HuH-7.5 (cell line): ENCODE results near the gene LPAR3.
"Not testable (repeated sequence)": the region's sequence is repeated elsewhere in the genome, so short reads cannot be mapped to it uniquely, and the experiment has no call there.

Source experiments
- DNase-seq: peaks from one replicate; pipeline ENCODE4 v3.0.0; 2011; ENCODE audit warnings: low spot score

Gene LPAR3

DNA sequence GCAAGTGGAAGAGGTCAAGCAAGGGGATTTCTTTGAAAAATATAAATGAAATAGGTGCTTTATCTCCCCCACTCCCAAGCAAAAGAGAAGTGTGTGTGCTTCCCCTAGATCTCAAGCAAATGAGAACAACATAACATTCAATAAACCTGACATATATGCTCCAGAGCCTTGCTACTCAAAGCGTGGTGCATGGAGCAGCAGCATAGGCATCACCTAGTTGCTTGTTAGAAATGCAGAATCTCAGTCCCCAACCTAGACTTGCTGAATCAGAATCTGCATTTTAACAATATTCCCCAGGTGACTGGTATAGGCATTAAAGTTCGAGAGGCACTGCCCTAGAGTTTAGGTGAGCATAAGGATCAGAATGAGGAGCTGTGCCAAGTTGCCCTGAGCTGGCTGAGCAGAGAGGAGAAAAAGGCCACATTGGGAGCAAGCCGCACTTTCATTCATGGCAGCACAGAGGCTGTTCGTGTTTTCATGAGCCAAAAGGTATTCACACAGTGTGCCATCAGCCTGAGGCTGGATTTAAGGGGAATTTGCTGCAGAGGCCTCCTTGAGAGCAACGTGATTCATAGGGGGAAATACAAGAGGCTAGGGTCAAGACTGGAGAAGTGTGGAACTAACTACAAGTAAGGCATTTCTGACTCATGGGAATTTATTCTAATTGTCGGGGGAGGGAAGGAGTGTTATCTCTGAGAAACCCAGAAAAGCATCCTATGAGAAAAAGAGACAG, 14.3 kb upstream of the LPAR3 start:
- no peak for DNase-seq

- DNase-seq = not testable (repeated sequence)
Measured at GRCh38 chr1:84902727-84903126, 9.7 kb upstream of the LPAR3 start.

GRCh38 chr1:84899969-84900368, 7.0 kb upstream of the LPAR3 start:
- no peak for DNase-seq

GRCh38 chr1:84896279-84896678, 3.3 kb upstream of the LPAR3 start:
- no peak for DNase-seq

- no peak for DNase-seq
Measured at GRCh38 chr1:84890566-84890965, 2.4 kb downstream of the LPAR3 start.

- DNase-seq = no peak
Measured at GRCh38 chr1:84889437-84889836, 3.6 kb downstream of the LPAR3 start.

DNA sequence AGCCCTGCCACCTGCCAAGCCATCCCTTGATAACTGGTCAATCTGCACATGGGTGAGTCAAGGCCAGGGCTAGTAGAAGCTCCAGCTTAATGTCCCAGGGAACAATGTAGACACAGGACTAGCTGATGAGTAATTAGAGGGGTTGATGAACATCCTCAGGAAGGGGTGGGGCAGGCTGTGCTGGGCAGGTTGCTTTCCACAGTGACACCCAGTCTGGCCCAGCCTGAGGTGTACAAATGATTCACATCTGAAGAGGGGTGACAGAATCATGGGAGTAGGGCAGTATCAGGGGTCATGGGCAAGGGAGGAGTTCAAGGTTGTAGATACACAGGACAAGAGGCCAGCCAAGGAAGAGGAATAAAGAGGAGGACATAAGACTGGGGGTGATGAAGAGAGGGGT, 4.3 kb downstream of the LPAR3 start:
- DNase-seq = no peak

GRCh38 chr1:84887261-84887934, 5.6 kb downstream of the LPAR3 start:
- no peak for DNase-seq

DNA sequence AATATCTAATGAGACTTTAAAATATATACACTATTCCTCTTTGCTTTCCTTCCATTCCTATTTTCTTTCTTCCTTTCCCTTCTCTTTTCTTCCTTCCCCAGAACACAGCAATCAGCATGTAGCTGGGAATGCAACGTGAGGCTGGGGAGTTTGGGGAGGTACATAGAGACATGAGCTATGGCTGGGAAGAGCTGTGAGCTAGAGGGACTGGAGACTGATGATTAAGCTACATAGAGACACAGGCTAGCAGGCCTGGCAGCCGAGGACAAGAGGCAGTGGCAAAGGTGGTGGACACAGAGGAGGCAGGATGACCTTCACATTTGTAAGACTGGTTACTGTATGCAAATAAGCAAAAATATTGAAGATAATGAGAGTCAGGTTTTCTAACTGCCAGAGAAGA, 7.5 kb downstream of the LPAR3 start:
- DNase-seq = no peak

DNA sequence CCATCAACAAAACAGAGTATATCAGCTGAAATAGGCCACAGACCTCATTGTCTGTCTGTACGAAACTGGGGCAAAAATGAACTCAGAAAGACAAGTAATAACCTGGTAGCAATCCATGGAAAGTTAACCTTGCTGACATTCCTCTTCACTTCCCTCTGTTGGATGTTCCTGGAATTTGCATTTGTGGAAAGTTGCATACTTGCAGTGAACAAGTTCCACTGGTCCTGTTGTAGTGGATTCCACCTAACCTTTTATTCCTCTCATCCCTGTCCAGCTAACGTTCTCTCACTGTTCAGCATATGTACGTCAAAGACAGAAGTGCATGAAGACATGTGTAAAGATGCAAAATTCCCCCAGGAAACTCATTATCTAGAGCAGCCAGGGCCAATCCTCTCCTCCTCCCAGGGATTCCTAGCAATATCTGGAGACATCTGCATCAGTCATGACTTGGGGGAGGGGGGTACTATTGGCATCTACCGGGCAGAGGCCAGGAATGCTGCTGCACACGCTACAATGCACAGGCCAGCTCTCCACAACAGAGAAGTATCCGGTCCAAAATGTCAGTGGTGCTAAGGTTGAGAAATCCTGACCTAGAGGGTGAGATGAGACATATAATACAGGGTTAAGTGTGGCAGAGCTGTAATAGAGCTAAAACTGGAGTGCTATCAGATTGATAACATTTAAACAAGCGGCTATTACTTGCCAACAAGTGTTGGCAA, 8.2 kb downstream of the LPAR3 start:
- DNase-seq = no peak

DNA sequence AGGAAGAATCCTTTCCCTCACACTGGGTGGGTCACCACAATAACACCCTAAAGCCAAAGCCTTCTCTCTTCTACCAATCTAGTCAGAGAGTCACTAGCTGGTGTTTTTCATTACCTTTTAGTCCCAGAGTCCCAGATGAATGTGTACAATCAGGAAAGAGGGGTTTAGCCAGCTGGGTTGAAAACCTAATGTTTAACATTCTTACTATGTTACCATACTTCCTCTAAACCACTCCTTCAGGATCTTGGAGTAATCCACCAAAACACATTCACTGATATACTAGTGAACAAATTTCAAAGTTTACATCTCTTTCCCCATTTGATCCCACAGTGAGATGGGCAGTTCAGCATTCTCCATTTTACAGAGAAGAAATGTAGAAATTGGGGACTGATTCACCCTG, 9.7 kb downstream of the LPAR3 start:
- no peak for DNase-seq

DNA sequence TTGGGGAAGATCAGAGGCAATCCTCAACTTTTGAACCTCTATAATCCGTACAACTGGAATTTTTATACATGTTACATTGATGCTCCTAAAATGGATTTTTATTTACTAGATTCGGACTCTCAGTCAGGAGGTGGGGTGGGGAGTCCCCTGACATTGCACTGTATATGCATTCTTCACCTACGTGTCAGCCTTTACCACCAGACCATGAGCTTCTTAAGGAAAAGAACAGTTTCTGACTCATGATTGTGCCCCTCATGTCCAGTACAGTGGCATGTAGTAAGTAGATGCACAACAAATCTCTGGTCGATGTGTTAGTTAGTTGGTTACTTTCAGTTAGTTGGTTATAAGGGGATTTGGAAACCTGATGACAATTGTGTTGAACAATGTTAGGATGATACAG, 15.4 kb downstream of the LPAR3 start:
- DNase-seq = no peak

DNA sequence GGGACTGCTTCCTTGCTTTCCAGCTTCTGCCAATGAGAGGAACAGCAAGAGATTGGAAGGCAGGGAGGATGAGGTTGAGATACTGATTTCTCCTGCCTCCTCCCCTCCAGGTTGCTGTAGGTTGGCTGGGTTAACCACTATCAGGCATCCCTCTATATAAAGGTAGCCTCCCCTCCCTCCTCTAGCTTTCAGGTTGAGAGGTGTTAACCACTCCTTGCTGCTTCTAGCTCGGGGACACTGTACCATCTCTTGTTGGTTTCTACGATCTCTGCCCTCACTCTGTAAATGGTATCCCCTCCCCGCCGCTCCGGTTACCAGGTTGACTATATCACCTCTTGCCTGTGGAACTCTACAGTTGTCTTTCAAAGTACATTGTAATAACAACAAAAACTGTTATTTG, 16.7 kb downstream of the LPAR3 start:
- DNase-seq = no peak

GRCh38 chr1:84873366-84873765, 19.6 kb downstream of the LPAR3 start:
- DNase-seq = no peak

- no peak for DNase-seq
Measured at GRCh38 chr1:84872696-84873355, 20.2 kb downstream of the LPAR3 start.

GRCh38 chr1:84871181-84871580, 21.8 kb downstream of the LPAR3 start:
- DNase-seq = no peak

DNA sequence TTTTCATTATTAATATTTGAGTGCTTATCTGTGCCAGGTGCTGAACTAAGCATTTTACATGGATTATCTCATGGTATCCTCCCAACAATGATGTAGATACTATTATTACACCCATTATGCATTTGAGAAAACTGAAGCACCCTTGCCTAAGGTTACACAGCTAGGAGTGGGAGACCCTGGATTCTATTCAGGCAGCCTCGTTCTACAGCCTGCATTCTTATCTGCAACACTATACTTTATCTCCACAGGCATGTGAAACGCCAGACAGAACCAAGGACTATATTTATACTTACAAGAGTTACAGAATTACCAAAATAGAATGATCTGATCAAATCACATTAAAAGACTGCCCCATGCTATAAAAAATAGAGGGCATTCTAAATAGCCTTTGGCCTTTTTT, 22.4 kb downstream of the LPAR3 start:
- DNase-seq = no peak

GRCh38 chr1:84869720-84870119, 23.3 kb downstream of the LPAR3 start:
- DNase-seq = no peak

DNA sequence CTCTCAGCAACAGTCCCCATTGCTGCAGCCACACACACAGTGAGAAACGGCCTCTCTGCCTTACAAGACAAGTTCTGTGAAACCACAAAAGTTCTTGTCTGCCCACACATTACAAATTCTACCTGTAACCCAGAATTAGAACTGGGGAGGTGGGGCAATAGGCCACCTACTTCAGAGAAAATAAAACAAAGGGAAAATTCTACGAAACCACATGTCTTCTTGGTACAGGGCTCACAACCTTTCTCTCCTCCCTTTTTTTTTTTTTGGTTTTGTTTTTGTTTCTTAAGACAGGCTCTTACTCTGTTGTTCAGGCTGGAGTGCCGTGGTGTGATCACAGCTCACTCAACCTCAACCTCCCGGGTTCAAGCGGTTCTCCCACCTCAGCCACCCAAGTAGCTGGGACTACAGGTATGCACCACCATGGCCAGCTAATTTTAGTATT, 30.2 kb downstream of the LPAR3 start:
- no peak for DNase-seq

DNA sequence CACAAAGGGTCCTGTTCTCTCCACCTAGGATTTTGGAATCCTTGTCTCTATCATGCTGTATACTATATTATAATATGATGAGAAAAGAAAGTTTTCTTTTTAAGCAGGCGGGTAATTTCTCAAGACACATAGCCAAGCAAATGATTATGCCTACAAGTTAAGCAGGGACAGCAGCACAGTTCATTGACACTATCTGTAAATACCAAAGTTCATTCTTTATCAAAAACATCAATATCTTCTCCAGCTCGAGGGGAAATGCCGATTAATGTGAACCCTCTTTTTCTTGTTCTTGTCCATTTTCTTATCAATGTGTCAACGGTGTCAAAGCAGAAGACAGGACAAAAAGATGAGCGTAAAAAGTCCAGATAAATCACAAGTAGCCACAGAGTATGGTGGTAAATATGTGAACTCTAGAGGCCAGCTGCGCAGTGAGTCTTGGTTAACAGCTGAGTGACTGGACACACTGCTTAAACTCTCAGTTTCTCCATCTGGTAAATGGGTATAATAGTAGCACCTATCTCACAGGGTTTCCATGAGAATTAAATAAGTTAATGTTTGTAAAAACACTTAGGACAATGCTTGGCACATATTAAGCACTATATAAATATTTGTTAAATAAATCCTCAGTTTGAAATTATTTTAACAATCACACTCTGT, 30.9 kb downstream of the LPAR3 start:
- DNase-seq = no peak

DNA sequence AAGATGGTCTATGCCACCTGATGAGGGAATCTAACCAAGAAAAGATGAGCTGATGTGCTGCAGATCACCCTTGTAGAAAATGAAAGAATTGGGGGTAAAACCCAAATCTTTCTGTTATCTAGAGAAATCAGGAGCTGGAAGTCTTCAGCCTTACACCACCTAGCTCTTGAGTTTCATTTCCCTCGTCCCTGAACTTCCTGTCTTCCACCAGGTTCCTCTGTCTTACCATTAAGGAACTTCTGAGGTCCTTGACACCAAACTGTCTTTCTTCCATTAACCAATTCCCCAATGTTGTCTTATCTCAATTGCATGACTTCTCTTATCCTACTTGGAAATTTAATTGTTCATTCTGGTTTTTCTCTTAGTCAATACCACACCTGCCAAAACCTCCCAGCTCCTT, 31.5 kb downstream of the LPAR3 start:
- DNase-seq = no peak

DNA sequence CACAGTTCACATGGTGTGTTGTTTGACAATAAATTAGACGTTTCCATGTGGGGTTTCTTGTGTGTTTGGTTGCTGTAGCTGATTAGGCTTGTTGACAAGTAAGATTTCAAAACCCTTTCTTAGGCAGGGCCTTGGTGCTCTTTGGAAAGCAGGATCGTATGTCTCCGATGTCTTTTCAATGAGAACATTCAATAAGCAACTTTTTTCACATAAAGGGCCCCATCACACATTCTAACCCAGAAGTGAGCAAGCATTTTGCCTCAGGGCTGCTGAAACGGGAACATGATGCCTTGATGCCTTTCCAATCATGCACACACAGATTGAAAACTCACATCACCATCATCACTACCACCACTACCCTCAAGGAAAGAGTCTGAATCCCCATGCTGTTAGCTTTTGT, 33.1 kb downstream of the LPAR3 start:
- DNase-seq = no peak
